ACC112 (cell line): ENCODE measurements around the gene LRRC74B.

Experiments used
- H2AFZ ChIP-seq: fragments of 200-600 bp; sonication (generic); one replicate; pipeline ENCODE4 v1.6.0; 2017; ENCODE audit warnings: antibody characterized with exemption, low read length; ENCODE audit not compliant: unreplicated experiment
- H3K27ac ChIP-seq: fragments of 200-600 bp; sonication (generic); 2 replicates; pipeline ENCODE4 v1.5.1; 2014; ENCODE audit warnings: low read depth, mild to moderate bottlenecking, antibody characterized with exemption, low read length, moderate library complexity
- H3K27me3 ChIP-seq: fragments of 200-600 bp; sonication (generic); 2 replicates; pipeline ENCODE4 v1.6.1; 2014; ENCODE audit warnings: mild to moderate bottlenecking, antibody characterized with exemption, low read length, moderate library complexity, mixed read lengths; ENCODE audit not compliant: insufficient read depth
- H3K36me3 ChIP-seq: fragments of 200-600 bp; sonication (generic); 2 replicates; pipeline ENCODE4 v1.6.1; 2016; ENCODE audit warnings: mild to moderate bottlenecking, antibody characterized with exemption, low read length, moderate library complexity, mixed read lengths; ENCODE audit not compliant: insufficient read depth
- H3K4me1 ChIP-seq: fragments of 200-600 bp; sonication (generic); one replicate; pipeline ENCODE4 v1.6.1; 2016; ENCODE audit warnings: low read length, mixed read lengths; ENCODE audit not compliant: insufficient read depth, unreplicated experiment, control insufficient read depth
- H3K4me3 ChIP-seq: fragments of 200-600 bp; sonication (generic); 2 replicates; pipeline ENCODE4 v1.5.1; 2014; ENCODE audit warnings: mild to moderate bottlenecking, low read depth, low read length
- H3K79me2 ChIP-seq: fragments of 200-600 bp; sonication (generic); one replicate; pipeline ENCODE4 v1.6.0; 2016; ENCODE audit warnings: low read length; ENCODE audit not compliant: control insufficient read depth, unreplicated experiment, insufficient read depth

LRRC74B gene

DNA sequence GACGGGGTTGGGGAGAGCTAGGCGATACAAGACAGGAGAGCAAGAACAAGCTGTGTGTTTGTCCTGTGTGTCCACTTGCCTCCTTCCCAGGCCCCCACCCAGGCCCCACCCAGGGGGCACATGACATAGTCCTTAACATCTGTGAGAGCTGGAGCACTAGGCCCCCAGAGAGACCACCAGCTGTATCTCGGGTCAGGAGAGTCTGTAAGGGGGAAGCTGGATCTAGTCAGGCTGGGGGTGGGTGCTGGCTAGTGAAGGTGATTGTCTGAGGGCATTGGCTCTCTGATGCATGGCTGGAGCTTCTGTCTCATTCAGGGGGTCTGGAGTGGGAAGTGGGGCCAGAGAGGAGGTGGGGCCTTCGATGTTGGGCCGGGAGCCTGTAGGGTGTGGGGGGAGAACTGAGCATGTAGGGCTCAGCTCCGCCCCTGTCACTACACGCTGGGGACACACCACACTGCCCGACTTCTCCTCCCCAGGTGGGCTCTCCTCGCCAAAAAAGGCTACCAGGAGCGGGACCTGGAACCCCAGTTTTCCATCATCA, 30.2 kb upstream of the LRRC74B start:
- no peaks in the 10 kb centered on the region for H3K79me2 ChIP-seq
- peak overlapping the region; percentile 42; the same call in 1 of the 2 replicates for H3K27ac ChIP-seq
- H2AFZ ChIP-seq = no peak overlapping the region
- H3K4me1 ChIP-seq = peaks cover 16% of the 10 kb centered on the region
- no peaks in the 10 kb centered on the region for H3K27me3 ChIP-seq
- H3K4me3 ChIP-seq = peak overlapping the region; percentile 76
- H3K36me3 ChIP-seq = no peaks in the 10 kb centered on the region

DNA sequence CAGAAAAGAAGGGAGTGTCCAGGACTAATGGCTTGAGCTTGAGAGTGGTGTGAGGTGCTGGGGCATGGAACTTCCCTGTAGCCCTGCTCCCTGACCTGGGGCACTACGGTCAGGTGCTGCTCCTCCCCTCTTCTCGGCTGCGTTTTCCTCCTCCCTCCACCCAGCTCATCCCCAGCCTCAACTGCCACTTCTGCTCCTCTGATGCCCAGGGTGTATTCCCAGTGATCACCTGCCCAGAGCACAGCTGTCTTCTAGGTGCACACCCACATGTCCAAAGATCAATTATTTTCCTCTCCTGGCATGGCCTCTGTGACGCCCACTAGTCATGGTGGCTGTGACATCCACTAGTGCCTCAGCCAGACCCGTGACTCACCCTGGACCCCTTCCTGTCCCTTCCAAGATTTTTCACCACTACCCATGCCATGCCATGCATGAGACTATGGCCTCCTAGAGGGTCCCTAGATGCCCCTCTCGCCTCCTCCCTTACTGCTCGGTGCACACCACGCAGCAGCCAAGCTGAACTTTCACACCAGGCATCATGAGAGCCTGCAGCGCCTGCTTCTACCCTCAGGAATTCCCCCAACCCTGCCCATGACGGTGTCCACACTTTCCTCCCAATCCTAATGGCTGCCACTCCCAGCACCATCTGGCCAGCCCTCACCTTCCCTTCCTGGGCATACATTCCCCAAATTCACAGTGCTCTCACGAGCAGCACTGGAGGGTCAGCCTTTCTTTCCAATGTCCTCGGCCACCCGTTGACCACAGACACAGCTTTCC, 28.9 kb upstream of the LRRC74B start:
- H3K36me3 ChIP-seq = no peaks in the 10 kb centered on the region
- no peak overlapping the region for H2AFZ ChIP-seq
- H3K4me1 ChIP-seq = peaks cover 16% of the 10 kb centered on the region
- H3K27me3 ChIP-seq = no peaks in the 10 kb centered on the region
- H3K79me2 ChIP-seq = no peaks in the 10 kb centered on the region
- H3K4me3 ChIP-seq = no peak overlapping the region
- no peak overlapping the region for H3K27ac ChIP-seq

DNA sequence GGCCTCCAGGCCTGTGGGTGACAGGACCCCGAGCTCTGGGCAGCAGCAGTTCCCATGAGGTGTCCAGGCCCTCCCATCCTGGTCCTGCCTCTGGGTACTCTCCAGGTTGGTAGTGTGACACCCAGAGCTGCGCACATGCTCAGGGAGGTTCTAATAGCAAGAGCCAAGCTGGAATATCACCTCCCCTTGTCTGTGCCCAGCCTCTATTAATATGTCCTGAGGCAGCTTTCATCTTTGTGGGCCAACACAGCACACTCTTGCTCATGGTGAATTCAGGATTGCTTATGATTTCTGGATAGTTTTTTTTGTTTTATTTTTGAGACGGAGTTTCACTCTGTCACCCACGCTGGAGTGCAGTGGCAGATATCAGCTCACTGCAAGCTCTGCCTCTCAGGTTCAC, 27.4 kb upstream of the LRRC74B start:
- Histone ChIP-seq H3K27ac (no peak overlapping the region), H3K4me3 (no peak overlapping the region), H3K27me3 (no peaks in the 10 kb centered on the region), H3K79me2 (no peaks in the 10 kb centered on the region), H3K4me1 (peaks cover 16% of the 10 kb centered on the region), H3K36me3 (no peaks in the 10 kb centered on the region), H2AFZ (no peak overlapping the region)

DNA sequence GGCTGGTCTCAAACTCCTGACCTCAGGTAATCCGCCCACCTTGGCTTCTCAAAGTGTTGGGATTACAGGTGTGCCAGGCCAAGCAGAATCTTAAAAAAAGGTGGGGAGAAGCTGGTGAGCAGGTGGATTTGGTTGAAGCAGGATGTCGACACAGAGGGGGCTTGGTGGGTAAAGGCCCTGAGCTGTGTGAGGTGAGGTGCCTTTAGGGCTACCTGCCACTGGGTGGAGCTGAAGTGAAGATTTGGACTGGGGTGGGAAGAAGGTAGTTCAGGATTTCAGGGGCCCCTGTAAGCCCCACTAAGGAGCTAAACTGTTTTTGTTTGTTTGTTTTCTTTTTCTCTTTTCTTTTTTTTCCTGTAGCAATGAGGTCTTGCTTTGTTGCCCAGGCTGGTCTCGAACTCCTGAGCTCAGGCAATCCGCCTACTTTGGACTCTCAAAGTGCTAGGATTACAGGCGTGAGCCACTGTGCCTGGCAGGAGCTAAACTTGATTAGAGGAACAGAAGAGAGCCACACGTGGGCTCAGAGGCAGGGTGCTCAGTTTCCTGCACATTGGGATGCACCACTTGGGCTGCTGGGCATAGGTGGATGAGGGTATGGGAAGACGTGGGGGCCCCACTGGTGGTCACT, 24.8 kb upstream of the LRRC74B start:
- Histone ChIP-seq H3K4me1 (no peaks in the 10 kb centered on the region), H2AFZ (no peak overlapping the region), H3K27ac (no peak overlapping the region), H3K36me3 (no peaks in the 10 kb centered on the region), H3K79me2 (no peaks in the 10 kb centered on the region), H3K27me3 (no peaks in the 10 kb centered on the region), H3K4me3 (no peak overlapping the region)

DNA sequence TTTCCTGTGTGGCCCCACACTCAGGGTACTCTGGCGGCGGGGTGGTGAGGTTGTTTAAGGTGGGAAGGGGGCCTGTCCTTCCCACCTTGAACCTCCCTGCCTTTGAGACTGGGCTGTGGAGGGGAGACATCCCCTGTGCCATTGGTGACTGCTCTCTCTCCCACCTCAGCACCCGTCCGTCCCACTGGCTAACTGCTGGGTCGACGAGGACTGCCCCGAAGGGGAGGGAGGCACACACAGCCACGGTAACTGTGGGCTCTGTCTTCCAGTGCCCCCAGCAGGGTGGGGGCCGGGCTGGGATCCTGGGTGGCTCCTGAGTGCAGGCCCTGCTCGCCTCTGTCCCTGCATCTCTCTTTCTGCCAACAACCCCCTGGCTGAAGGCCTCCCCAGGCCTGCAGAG, 23.2 kb upstream of the LRRC74B start:
- no peaks in the 10 kb centered on the region for H3K36me3 ChIP-seq
- H3K4me1 ChIP-seq = no peaks in the 10 kb centered on the region
- H2AFZ ChIP-seq = no peak overlapping the region
- no peak overlapping the region for H3K27ac ChIP-seq
- H3K79me2 ChIP-seq = no peaks in the 10 kb centered on the region
- H3K27me3 ChIP-seq = no peaks in the 10 kb centered on the region
- no peak overlapping the region for H3K4me3 ChIP-seq

DNA sequence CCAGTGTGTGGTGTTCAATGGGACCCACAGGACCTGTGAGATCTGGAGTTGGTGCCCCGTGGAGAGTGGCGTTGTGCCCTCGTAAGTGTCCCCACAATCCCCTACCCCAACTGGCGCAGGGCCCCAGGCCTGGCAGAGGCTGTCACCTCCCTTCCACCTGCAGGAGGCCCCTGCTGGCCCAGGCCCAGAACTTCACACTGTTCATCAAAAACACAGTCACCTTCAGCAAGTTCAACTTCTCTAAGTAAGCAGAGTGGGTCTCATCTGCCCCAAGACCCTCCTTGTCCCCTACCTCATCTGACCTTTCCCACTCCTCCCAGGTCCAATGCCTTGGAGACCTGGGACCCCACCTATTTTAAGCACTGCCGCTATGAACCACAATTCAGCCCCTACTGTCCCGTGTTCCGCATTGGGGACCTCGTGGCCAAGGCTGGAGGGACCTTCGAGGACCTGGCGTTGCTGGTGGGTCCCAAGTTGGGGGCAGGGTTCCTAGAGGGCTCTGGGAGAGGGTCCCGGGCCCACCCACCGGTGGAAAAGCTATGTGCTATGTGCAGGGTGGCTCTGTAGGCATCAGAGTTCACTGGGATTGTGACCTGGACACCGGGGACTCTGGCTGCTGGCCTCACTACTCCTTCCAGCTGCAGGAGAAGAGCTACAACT, 22.7 kb upstream of the LRRC74B start:
- no peaks in the 10 kb centered on the region for H3K79me2 ChIP-seq
- H3K4me1 ChIP-seq = no peaks in the 10 kb centered on the region
- no peak overlapping the region for H2AFZ ChIP-seq
- H3K4me3 ChIP-seq = no peak overlapping the region
- H3K27ac ChIP-seq = no peak overlapping the region
- no peaks in the 10 kb centered on the region for H3K27me3 ChIP-seq
- no peaks in the 10 kb centered on the region for H3K36me3 ChIP-seq

DNA sequence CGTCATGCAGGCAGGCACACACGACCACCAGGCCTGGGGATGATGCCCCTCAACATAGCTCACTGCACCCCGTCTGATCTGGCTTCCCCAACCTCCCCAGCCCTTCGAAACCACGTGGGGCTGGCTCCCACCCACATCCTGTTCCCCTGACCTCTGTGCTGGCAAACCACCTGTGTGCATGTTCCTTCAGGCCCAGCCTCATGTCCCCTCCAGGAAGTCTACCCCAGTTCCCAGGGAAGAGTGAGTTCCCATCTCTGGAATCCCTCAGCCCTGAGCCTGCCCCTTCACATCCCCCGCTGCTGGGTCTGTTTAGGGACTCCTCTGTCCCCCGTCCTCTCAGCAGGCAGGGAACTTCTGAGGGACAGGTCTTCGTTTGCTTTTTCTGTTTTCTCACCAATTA, 20.5 kb upstream of the LRRC74B start:
- Histone ChIP-seq H2AFZ (no peak overlapping the region), H3K4me1 (no peaks in the 10 kb centered on the region), H3K27me3 (no peaks in the 10 kb centered on the region), H3K27ac (no peak overlapping the region), H3K79me2 (no peaks in the 10 kb centered on the region), H3K36me3 (no peaks in the 10 kb centered on the region), H3K4me3 (no peak overlapping the region)

DNA sequence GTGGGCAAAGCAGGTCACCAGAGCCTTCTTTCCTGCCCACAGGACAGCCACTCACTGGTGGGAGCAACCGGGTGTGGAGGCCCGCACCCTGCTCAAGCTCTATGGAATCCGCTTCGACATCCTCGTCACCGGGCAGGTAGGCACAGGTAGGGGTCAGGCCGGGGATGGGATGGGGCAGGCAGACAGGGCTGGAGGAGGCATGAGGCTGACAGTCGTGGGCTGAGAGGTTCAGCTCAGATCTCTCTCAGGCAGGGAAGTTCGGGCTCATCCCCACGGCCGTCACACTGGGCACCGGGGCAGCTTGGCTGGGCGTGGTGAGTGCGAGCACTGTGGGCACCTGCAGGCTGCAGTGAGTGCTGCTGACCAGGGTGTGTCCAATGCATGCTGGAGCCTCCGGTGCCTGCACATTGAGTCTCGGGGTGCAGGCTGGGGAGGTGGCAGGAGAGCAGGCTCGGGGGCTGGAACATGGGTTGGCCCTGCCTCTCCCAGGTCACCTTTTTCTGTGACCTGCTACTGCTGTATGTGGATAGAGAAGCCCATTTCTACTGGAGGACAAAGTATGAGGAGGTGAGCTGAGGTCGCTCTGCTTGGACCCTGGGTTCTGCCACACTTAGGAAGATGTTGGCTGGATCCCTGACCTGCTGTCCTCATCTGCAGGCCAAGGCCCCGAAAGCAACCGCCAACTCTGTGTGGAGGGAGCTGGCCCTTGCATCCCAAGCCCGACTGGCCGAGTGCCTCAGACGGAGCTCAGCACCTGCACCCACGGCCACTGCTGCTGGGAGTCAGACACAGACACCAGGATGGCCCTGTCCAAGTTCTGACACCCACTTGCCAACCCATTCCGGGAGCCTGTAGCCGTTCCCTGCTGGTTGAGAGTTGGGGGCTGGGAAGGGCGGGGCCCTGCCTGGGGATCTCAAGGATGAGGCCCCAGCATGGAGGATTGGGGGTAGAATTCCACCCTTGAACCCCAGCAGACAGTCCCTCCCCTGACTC, 19.7 kb upstream of the LRRC74B start:
- Histone ChIP-seq H3K4me1 (no peaks in the 10 kb centered on the region), H3K4me3 (no peak overlapping the region), H3K79me2 (no peaks in the 10 kb centered on the region), H2AFZ (no peak overlapping the region), H3K36me3 (no peaks in the 10 kb centered on the region), H3K27ac (no peak overlapping the region), H3K27me3 (no peaks in the 10 kb centered on the region)

DNA sequence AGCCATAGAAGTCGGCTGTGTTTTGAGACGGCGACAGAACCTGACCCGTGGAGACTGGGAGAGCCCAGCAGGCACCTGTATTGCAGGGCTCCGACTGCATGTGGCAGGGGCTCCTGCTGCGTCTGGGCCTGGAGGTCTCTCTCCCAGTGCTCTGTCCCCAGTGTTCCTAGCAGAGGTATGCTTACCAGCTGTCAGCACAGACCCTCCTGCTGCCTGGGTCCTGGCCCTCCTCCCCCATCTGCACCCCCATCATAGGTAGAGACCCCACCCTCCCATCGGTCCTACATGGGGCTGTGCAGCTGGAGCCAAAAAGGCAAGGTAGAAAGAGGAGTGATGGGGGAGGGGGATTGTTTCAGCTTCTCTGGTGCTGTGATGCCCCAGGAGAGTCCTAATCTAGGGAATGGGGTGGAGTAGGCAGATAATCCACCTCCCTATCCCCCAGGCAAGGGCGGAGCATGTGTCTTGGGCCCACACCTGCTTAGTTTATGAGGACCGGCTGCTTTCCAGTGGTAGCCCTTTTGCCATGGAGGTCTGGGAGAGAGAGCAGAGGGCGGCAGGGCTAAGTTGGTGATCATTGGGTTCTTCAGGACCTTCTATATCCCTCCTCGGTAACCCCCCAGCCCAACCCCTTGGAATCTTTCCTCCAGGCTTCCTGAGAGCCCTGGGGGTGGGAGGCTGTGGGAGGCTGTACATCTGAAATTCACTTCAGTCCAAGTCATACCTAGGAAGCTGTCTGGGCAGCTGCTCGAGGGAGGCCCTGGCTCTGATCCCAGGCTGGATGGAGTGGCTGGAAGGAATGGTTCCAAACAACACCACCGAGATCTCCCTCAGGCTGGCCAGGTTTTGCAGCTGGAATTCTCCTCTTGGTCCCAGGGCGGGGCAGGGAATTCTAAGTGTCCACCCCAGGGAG, 18.7 kb upstream of the LRRC74B start:
- no peak overlapping the region for H3K4me3 ChIP-seq
- H3K36me3 ChIP-seq = no peaks in the 10 kb centered on the region
- no peaks in the 10 kb centered on the region for H3K4me1 ChIP-seq
- H3K27me3 ChIP-seq = no peaks in the 10 kb centered on the region; the same call in 1 of the 2 replicates
- H3K27ac ChIP-seq = no peak overlapping the region
- H3K79me2 ChIP-seq = no peaks in the 10 kb centered on the region
- H2AFZ ChIP-seq = no peak overlapping the region
